Stimulated activated naive CD8-positive, alpha-beta T cell treated with anti-CD3 and anti-CD28 coated beads, Interleukin-15, Interleukin-2, amounts not matched to agents 100 U/mL and 50 U/mL, for 24 hours (primary cell): ENCODE measurements around the gene ORC5.
"Not testable (repeated sequence)": the region's sequence is repeated elsewhere in the genome, so short reads cannot be mapped to it uniquely, and the experiment has no call there.

ENCODE experiments used
- ATAC-seq: fragments of 150-1000 bp; cut with Tn5 transposase; one replicate; pipeline ENCODE4 v1.10.0; 2021
- DNase-seq: peaks from one replicate; pipeline ENCODE4 v3.0.0; 2021

Gene ORC5

GRCh38 chr7:104207731-104208420, at the start of gene ORC5:
ORC5 (minus strand) TSS chr7:104208013; CDS start chr7:104207904, 109 bp downstream.
- DNase-seq (peak; percentile 83), ATAC-seq (peak; percentile 100)

- no peak for ATAC-seq
Measured at GRCh38 chr7:104255616-104256015, 47.8 kb upstream of the ORC5 start.

GRCh38 chr7:104255194-104255593, 47.4 kb upstream of the ORC5 start:
- ATAC-seq (no peak), DNase-seq (no peak)

More at GRCh38 chr7:104255616-104256015, 47.8 kb upstream of the ORC5 start:
- DNase-seq: no peak

GRCh38 chr7:104254696-104255095, 46.9 kb upstream of the ORC5 start:
- DNase-seq (no peak), ATAC-seq (no peak)

GRCh38 chr7:104252409-104253134, 44.8 kb upstream of the ORC5 start:
- DNase-seq: no peak
- no peak for ATAC-seq

GRCh38 chr7:104242638-104243037, 34.8 kb upstream of the ORC5 start:
- DNase-seq (no peak), ATAC-seq (no peak)

- DNase-seq (no peak), ATAC-seq (no peak)
Measured at GRCh38 chr7:104241538-104242209, 33.9 kb upstream of the ORC5 start.

- ATAC-seq (no peak), DNase-seq (no peak)
Measured at GRCh38 chr7:104241135-104241534, 33.3 kb upstream of the ORC5 start.

GRCh38 chr7:104240401-104240800, 32.6 kb upstream of the ORC5 start:
- ATAC-seq: no peak

GRCh38 chr7:104234990-104235389, 27.2 kb upstream of the ORC5 start:
- ATAC-seq, DNase-seq: not testable (repeated sequence)

More at GRCh38 chr7:104240401-104240800, 32.6 kb upstream of the ORC5 start:
- DNase-seq: no peak

- DNase-seq: peak; percentile 27
Measured at GRCh38 chr7:104231054-104232046, 23.5 kb upstream of the ORC5 start.

GRCh38 chr7:104230606-104231005, 22.8 kb upstream of the ORC5 start:
- DNase-seq: no peak
- no peak for ATAC-seq

More at GRCh38 chr7:104231054-104232046, 23.5 kb upstream of the ORC5 start:
- peak; percentile 66 for ATAC-seq

- DNase-seq (no peak), ATAC-seq (no peak)
Measured at GRCh38 chr7:104228442-104228841, 20.6 kb upstream of the ORC5 start.

- ATAC-seq (no peak), DNase-seq (no peak)
Measured at GRCh38 chr7:104225451-104225850, 17.6 kb upstream of the ORC5 start.

- DNase-seq (no peak), ATAC-seq (no peak)
Measured at GRCh38 chr7:104217620-104218019, 9.8 kb upstream of the ORC5 start.

GRCh38 chr7:104209063-104209462, 1.2 kb upstream of the ORC5 start:
- ATAC-seq: no peak
- DNase-seq: no peak

- no peak for DNase-seq
- ATAC-seq: no peak
Measured at GRCh38 chr7:104208421-104208780, 588 bp upstream of the ORC5 start.

GRCh38 chr7:104207348-104207730, 474 bp downstream of the ORC5 start:
- peak; percentile 9 for DNase-seq

GRCh38 chr7:104206841-104207240, 972 bp downstream of the ORC5 start:
- no peak for DNase-seq
- ATAC-seq: no peak

More at GRCh38 chr7:104207348-104207730, 474 bp downstream of the ORC5 start:
- peak; percentile 25 for ATAC-seq

- ATAC-seq (no peak), DNase-seq (no peak)
Measured at GRCh38 chr7:104198673-104199278, 9.0 kb downstream of the ORC5 start.

GRCh38 chr7:104196161-104196560, 11.7 kb downstream of the ORC5 start:
- no peak for ATAC-seq

More at GRCh38 chr7:104196161-104196560, 11.7 kb downstream of the ORC5 start:
- DNase-seq: no peak
